ENCODE results near the gene AUTS2.

- TF ChIP-seq, protein P1, sequence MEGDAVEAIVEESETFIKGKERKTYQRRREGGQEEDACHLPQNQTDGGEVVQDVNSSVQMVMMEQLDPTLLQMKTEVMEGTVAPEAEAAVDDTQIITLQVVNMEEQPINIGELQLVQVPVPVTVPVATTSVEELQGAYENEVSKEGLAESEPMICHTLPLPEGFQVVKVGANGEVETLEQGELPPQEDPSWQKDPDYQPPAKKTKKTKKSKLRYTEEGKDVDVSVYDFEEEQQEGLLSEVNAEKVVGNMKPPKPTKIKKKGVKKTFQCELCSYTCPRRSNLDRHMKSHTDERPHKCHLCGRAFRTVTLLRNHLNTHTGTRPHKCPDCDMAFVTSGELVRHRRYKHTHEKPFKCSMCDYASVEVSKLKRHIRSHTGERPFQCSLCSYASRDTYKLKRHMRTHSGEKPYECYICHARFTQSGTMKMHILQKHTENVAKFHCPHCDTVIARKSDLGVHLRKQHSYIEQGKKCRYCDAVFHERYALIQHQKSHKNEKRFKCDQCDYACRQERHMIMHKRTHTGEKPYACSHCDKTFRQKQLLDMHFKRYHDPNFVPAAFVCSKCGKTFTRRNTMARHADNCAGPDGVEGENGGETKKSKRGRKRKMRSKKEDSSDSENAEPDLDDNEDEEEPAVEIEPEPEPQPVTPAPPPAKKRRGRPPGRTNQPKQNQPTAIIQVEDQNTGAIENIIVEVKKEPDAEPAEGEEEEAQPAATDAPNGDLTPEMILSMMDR (conservative IDR thresholded peaks at IDR 0.05; ENCODE audit: low read length) = no peak
- no peak for TF ChIP-seq EZH2phosphoT487 (IDR thresholded peaks at IDR 0.05; ENCODE audit: borderline replicate concordance)
Measured at GRCh38 chr7:70371652-70372051, 773.4 kb downstream of the AUTS2 start.
